ENCODE data around the gene MTARC2.

The MTARC2 gene

GRCh38 chr1:220833436-220833835 is 85.3 kb downstream of the MTARC2 start:
- no peak for DNase-seq
